A549 (cell line): ENCODE measurements around the gene SLCO4C1.

Experiments
- CTCF ChIP-seq: fragments of >200 bp; sonication (Bioruptor Twin); formaldehyde crosslinking; IDR thresholded peaks from 3 replicates; pipeline ENCODE4 v1.5.1; 2016
- KDM5A ChIP-seq: fragments of 200-600 bp; sonication (generic); IDR thresholded peaks from 2 replicates; pipeline ENCODE4 v1.6.1; 2016; ENCODE audit warnings: antibody characterized with exemption, mild to moderate bottlenecking
- MAX ChIP-seq: IDR thresholded peaks from 2 replicates; pipeline ENCODE4 v1.6.1; 2012
- MYC ChIP-seq: IDR thresholded peaks from 2 replicates; pipeline ENCODE4 v1.6.1; 2012; ENCODE audit warnings: mild to moderate bottlenecking, inconsistent platforms, low read length, improper control_type of control experiment, borderline replicate concordance
- REST ChIP-seq: fragments of 200-600 bp; sonication (generic); IDR thresholded peaks from 2 replicates; pipeline ENCODE4 v1.6.1; 2016; ENCODE audit warnings: antibody characterized with exemption, mild to moderate bottlenecking, moderate library complexity
- ZSCAN20 ChIP-seq: fragments of 250-450 bp; sonication (Bioruptor Pico); IDR thresholded peaks from 2 replicates; pipeline ENCODE4 v1.8.0; 2022; ENCODE audit warnings: mild to moderate bottlenecking, moderate library complexity

- no peak for TF ChIP-seq CTCF
- no peak for TF ChIP-seq MAX
- no peak for TF ChIP-seq KDM5A
- TF ChIP-seq ZSCAN20 (CRISPR knock-in tag): no peak
- TF ChIP-seq REST: no peak
- no peak for TF ChIP-seq MYC
Observed at GRCh38 chr5:102243213-102243612, 52.9 kb downstream of the SLCO4C1 start.
